KMS-11 (cell line): Measurements from ENCODE around the gene ZFP62.

Source experiments
- H2AFZ ChIP-seq: fragments of 200-600 bp; sonication (generic); 2 replicates; pipeline ENCODE4 v1.6.1; 2016; ENCODE audit warnings: antibody characterized with exemption, mixed run types, low read depth
- H3K27ac ChIP-seq: fragments of 200-600 bp; sonication (generic); 2 replicates; pipeline ENCODE4 v1.6.1; 2016; ENCODE audit warnings: mild to moderate bottlenecking, mixed run types
- H3K27me3 ChIP-seq: fragments of 200-600 bp; sonication (generic); 2 replicates; pipeline ENCODE4 v1.6.1; 2017; ENCODE audit warnings: mild to moderate bottlenecking, low read depth, mixed run types, moderate library complexity; ENCODE audit not compliant: insufficient read depth
- H3K36me3 ChIP-seq: fragments of 200-600 bp; sonication (generic); 2 replicates; pipeline ENCODE4 v1.6.1; 2017; ENCODE audit warnings: mild to moderate bottlenecking, mixed run types; ENCODE audit not compliant: insufficient read depth
- H3K4me1 ChIP-seq: fragments of 200-600 bp; sonication (generic); 2 replicates; pipeline ENCODE4 v1.6.1; 2016; ENCODE audit warnings: mild to moderate bottlenecking, low read depth, mixed run types; ENCODE audit not compliant: poor library complexity, severe bottlenecking
- H3K4me2 ChIP-seq: fragments of 200-600 bp; sonication (generic); 2 replicates; pipeline ENCODE4 v1.7.0; 2016; ENCODE audit warnings: mild to moderate bottlenecking, mixed run types
- H3K4me3 ChIP-seq: fragments of 200-600 bp; sonication (generic); IDR thresholded peaks from 2 replicates; pipeline ENCODE4 v1.6.1; 2017; ENCODE audit warnings: low read depth, low read length, mixed read lengths; ENCODE audit not compliant: insufficient read depth
- H3K79me2 ChIP-seq: fragments of 200-600 bp; sonication (generic); 2 replicates; pipeline ENCODE4 v1.6.1; 2016; ENCODE audit warnings: low read depth, mixed run types; ENCODE audit not compliant: insufficient read depth
- H3K9ac ChIP-seq: fragments of 200-600 bp; sonication (generic); 2 replicates; pipeline ENCODE4 v1.6.1; 2016; ENCODE audit warnings: mild to moderate bottlenecking, mixed run types
- H4K20me1 ChIP-seq: fragments of 200-600 bp; sonication (generic); 2 replicates; pipeline ENCODE4 v1.6.1; 2016; ENCODE audit warnings: mild to moderate bottlenecking, mixed run types; ENCODE audit not compliant: insufficient read depth
- CTCF ChIP-seq: fragments of 200-600 bp; sonication (generic); conservative IDR thresholded peaks from 2 replicates; pipeline ENCODE4 v1.6.1; 2017; ENCODE audit warnings: low read depth, mild to moderate bottlenecking, antibody characterized with exemption, low read length, moderate library complexity, mixed read lengths

The ZFP62 gene

GRCh38 chr5:180853121-180853847 lies 7.8 kb downstream of the ZFP62 start:
- H3K27me3 ChIP-seq = no peaks in the 10 kb centered on the region
- H2AFZ ChIP-seq = no peak overlapping the region
- TF ChIP-seq CTCF = no peak
- no peak overlapping the region for H3K27ac ChIP-seq
- no peak overlapping the region for H3K4me3 ChIP-seq
- H3K4me1 ChIP-seq = no peaks in the 10 kb centered on the region
- no peaks in the 10 kb centered on the region for H3K79me2 ChIP-seq
- no peaks in the 10 kb centered on the region for H4K20me1 ChIP-seq
- H3K36me3 ChIP-seq = no peaks in the 10 kb centered on the region
- no peak overlapping the region for H3K4me2 ChIP-seq
- H3K9ac ChIP-seq = no peak overlapping the region

- Histone ChIP-seq H3K4me2 (no peak overlapping the region), H3K4me3 (no peak overlapping the region), H3K27ac (no peak overlapping the region), H3K4me1 (no peaks in the 10 kb centered on the region), H3K36me3 (no peaks in the 10 kb centered on the region), H2AFZ (no peak overlapping the region), H3K27me3 (no peaks in the 10 kb centered on the region), H3K9ac (no peak overlapping the region), H4K20me1 (no peaks in the 10 kb centered on the region), H3K79me2 (no peaks in the 10 kb centered on the region)
- TF ChIP-seq CTCF = no peak
Observed at GRCh38 chr5:180852495-180852894, 8.6 kb downstream of the ZFP62 start.

GRCh38 chr5:180850434-180851078 lies 10.5 kb downstream of the ZFP62 start:
- no peaks in the 10 kb centered on the region for H3K36me3 ChIP-seq

GRCh38 chr5:180849827-180850226 lies 11.2 kb downstream of the ZFP62 start:
- Histone ChIP-seq H3K36me3 (no peaks in the 10 kb centered on the region), H3K79me2 (no peaks in the 10 kb centered on the region), H3K27me3 (no peaks in the 10 kb centered on the region), H3K4me1 (no peaks in the 10 kb centered on the region), H3K4me3 (no peak overlapping the region), H4K20me1 (no peaks in the 10 kb centered on the region), H3K4me2 (no peak overlapping the region), H3K9ac (no peak overlapping the region), H3K27ac (no peak overlapping the region), H2AFZ (no peak overlapping the region)
- TF ChIP-seq CTCF = no peak

More at GRCh38 chr5:180850434-180851078, 10.5 kb downstream of the ZFP62 start:
- Histone ChIP-seq H3K27me3 (no peaks in the 10 kb centered on the region), H4K20me1 (no peaks in the 10 kb centered on the region), H3K4me3 (no peak overlapping the region), H3K9ac (no peak overlapping the region), H3K27ac (no peak overlapping the region), H2AFZ (no peak overlapping the region), H3K4me1 (no peaks in the 10 kb centered on the region), H3K4me2 (no peak overlapping the region), H3K79me2 (no peaks in the 10 kb centered on the region)
- TF ChIP-seq CTCF = no peak
